HFFc6 (cell line): ENCODE data around the gene CDC73. TPM values are rescaled to one million over a fixed set of nuclear protein-coding genes. Genes with fewer than 3 reads are reported as not detected.

ENCODE experiments used
- DNase-seq: peaks from one replicate; pipeline ENCODE4 v3.0.0-alpha.2; 2018
- H3K27ac Mint-ChIP-seq: 2 replicates; pipeline ENCODE4 v1.8.0; 2020; ENCODE audit warnings: mild to moderate bottlenecking, mixed read lengths
- H3K27me3 Mint-ChIP-seq: 2 replicates; pipeline ENCODE4 v1.8.0; 2021; ENCODE audit warnings: mild to moderate bottlenecking, moderate library complexity, mixed read lengths; ENCODE audit not compliant: insufficient read depth
- H3K36me3 Mint-ChIP-seq: 2 replicates; pipeline ENCODE4 v1.8.0; 2021; ENCODE audit warnings: low read depth, mixed read lengths
- H3K4me1 Mint-ChIP-seq: 2 replicates; pipeline ENCODE4 v1.8.0; 2020; ENCODE audit warnings: low read depth, mixed read lengths
- H3K4me3 Mint-ChIP-seq: 2 replicates; pipeline ENCODE4 v1.8.0; 2020; ENCODE audit warnings: mild to moderate bottlenecking, moderate library complexity, mixed read lengths
- H3K9me3 Mint-ChIP-seq: 2 replicates; pipeline ENCODE4 v1.8.0; 2020; ENCODE audit warnings: mild to moderate bottlenecking, mixed read lengths
- total RNA-seq, 6 experiments: library from RNA; stranded (reverse); fragmentation: NEBNext Ultra II Directional; extraction: Animal tissue kit (Norgen Biotek cat#: 25700); gene quantifications; 2 replicates in 1 of 6; 3 replicates in 5 of 6; pipeline ENCODE4 v1.2.3, GENCODE V29; 2021
- TF ChIP-seq, protein P1 (sequence below): fragments of 200-600 bp; sonication (generic); IDR thresholded peaks from 2 replicates; pipeline ENCODE4 v1.5.0; 2021; ENCODE audit warnings: antibody characterized with exemption, mild to moderate bottlenecking

CDC73 gene
- total RNA-seq, 6 experiments from 2014 or later, result 62.8 to 71.6 (median 65.2) TPM

DNA sequence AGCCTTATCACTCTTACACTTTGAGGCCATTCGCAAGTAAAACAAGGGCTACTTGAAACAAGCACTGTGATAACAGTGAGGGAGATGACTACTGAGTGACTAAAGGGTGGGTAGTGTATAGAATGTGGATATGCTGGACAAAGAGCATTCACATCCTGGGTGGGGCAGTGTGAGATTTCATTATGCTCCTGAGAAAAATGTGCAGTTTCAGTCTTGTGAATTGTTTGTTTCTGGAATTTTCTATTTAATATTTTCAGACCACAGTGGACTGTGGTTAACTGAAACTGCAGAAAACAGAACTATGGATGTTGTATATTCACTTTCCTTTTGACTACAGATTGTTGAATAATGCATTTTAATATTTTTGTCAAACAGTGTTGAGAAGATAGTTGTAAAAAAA is 89.7 kb downstream of the CDC73 start:
- TF ChIP-seq, protein P1, sequence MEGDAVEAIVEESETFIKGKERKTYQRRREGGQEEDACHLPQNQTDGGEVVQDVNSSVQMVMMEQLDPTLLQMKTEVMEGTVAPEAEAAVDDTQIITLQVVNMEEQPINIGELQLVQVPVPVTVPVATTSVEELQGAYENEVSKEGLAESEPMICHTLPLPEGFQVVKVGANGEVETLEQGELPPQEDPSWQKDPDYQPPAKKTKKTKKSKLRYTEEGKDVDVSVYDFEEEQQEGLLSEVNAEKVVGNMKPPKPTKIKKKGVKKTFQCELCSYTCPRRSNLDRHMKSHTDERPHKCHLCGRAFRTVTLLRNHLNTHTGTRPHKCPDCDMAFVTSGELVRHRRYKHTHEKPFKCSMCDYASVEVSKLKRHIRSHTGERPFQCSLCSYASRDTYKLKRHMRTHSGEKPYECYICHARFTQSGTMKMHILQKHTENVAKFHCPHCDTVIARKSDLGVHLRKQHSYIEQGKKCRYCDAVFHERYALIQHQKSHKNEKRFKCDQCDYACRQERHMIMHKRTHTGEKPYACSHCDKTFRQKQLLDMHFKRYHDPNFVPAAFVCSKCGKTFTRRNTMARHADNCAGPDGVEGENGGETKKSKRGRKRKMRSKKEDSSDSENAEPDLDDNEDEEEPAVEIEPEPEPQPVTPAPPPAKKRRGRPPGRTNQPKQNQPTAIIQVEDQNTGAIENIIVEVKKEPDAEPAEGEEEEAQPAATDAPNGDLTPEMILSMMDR, result no peak
- H3K4me3 Mint-ChIP-seq, result peak overlapping the region; percentile 47
- H3K4me1 Mint-ChIP-seq, result peaks cover 43% of the 10 kb centered on the region
- peak overlapping the region; percentile 86 for H3K27ac Mint-ChIP-seq
- H3K27me3 Mint-ChIP-seq, result peaks cover 2% of the 10 kb centered on the region; the same call in 1 of the 2 replicates
- peaks cover 77% of the 10 kb centered on the region for H3K36me3 Mint-ChIP-seq
- DNase-seq, result peak; percentile 83
- H3K9me3 Mint-ChIP-seq, result peaks cover 20% of the 10 kb centered on the region

DNA sequence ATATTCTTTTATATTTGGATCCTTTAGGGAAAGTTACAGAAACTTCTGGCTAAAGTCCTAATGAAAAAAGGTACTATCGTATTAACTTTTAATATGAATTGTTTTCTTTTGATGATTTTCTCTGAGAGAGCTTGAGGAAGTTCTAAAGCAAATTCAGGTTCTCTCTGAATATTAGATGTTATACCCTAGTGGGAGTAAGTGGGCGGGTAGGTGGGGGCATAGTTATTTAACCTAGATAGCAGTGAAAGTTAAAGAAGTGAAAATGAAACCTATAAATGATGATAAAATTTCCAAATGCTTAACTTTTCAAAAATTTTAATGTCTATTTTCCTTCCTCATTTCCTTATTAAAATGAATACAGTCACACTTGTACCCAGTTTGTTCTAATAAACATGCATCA is 90.8 kb downstream of the CDC73 start:
- DNase-seq, result no peak
- TF ChIP-seq, protein P1, result no peak
- peaks cover 43% of the 10 kb centered on the region for H3K4me1 Mint-ChIP-seq
- H3K4me3 Mint-ChIP-seq, result no peak overlapping the region
- H3K36me3 Mint-ChIP-seq, result peaks cover 76% of the 10 kb centered on the region
- H3K27ac Mint-ChIP-seq, result peak overlapping the region; percentile 18; the same call in 1 of the 2 replicates
- peaks cover 9% of the 10 kb centered on the region for H3K9me3 Mint-ChIP-seq
- no peaks in the 10 kb centered on the region; the same call in 1 of the 2 replicates for H3K27me3 Mint-ChIP-seq

DNA sequence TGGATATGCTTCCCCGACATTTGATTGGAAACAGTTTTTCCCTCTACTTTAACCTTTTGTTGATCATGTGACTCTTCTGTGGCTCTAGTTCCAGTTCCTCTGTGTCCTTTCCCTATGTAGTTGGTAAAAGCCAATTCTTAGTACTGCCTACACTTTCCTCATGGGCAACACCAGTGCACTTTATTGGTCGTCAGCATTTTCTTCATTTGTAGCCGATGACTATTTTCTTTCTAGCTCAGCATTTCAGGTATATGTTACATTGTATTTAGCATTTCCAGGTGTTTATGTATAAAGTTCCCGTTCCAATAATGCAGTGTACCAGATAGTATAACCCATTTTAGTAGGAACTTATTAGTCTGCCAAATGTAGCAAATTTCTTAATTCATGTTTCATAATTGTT is 92.2 kb downstream of the CDC73 start:
- Mint-ChIP-seq H3K27me3 (no peaks in the 10 kb centered on the region; the same call in 1 of the 2 replicates), H3K4me1 (peaks cover 43% of the 10 kb centered on the region), H3K27ac (peak overlapping the region; percentile 29; the same call in 1 of the 2 replicates), H3K36me3 (peaks cover 75% of the 10 kb centered on the region), H3K4me3 (no peak overlapping the region), H3K9me3 (peaks cover 4% of the 10 kb centered on the region; the same call in 1 of the 2 replicates)
- no peak for DNase-seq
- TF ChIP-seq, protein P1, result no peak

DNA sequence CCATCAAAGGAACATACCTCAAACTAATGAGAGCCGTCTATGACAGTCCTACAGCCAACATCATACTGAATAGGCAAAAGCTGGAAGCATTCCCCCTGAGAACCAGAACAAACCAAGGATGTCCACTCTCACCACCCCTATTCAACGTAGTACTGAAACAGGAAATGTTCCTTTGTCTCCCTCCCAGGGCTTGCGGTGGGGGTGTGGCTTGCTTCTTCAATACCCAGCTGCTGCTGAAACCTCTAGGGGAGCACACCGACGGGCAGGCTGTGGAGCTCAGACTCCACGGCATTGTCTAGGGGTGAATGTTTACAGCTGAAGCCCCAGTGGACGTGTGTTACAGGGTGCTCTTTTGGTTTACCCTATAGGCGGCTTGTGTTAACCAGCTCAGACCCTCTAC is 95.1 kb downstream of the CDC73 start:
- H3K4me3 Mint-ChIP-seq, result no peak overlapping the region
- peaks cover 60% of the 10 kb centered on the region for H3K36me3 Mint-ChIP-seq
- H3K27ac Mint-ChIP-seq, result no peak overlapping the region
- TF ChIP-seq, protein P1, result no peak
- DNase-seq, result no peak
- peaks cover 27% of the 10 kb centered on the region for H3K4me1 Mint-ChIP-seq
- no peaks in the 10 kb centered on the region; the same call in 1 of the 2 replicates for H3K27me3 Mint-ChIP-seq
- H3K9me3 Mint-ChIP-seq, result no peaks in the 10 kb centered on the region

DNA sequence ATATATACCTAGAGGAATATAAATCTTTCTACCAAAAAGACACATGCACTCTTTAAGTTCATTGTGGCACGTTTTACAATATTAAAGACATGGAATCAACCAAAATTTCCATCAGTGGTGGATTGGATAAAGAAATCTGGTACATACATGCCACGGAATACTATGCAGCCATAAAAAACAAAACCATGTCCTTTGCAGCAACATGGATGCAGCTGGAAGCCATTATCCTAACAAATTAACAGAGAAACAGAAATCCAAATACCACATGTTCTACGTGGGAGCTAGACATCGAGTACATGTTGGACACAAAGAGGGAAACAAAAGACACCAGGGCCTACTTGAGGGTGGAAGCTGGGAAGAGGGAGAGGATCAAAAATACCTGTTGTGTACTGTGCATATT is 97.6 kb downstream of the CDC73 start:
- Mint-ChIP-seq H3K4me3 (no peak overlapping the region), H3K4me1 (peaks cover 23% of the 10 kb centered on the region), H3K27ac (peak overlapping the region; percentile 20; the same call in 1 of the 2 replicates), H3K9me3 (no peaks in the 10 kb centered on the region), H3K27me3 (no peaks in the 10 kb centered on the region; the same call in 1 of the 2 replicates), H3K36me3 (peaks cover 57% of the 10 kb centered on the region)
- no peak for DNase-seq
- TF ChIP-seq, protein P1, result no peak
